ENCODE measurements around the gene FBXO10. TPM values are rescaled to one million over a fixed set of nuclear protein-coding genes. Genes with fewer than 3 reads are reported as not detected.

FBXO10 gene
- total RNA-seq, 2 experiments from 2014 or later: 3.6 to 3.9 TPM

DNA sequence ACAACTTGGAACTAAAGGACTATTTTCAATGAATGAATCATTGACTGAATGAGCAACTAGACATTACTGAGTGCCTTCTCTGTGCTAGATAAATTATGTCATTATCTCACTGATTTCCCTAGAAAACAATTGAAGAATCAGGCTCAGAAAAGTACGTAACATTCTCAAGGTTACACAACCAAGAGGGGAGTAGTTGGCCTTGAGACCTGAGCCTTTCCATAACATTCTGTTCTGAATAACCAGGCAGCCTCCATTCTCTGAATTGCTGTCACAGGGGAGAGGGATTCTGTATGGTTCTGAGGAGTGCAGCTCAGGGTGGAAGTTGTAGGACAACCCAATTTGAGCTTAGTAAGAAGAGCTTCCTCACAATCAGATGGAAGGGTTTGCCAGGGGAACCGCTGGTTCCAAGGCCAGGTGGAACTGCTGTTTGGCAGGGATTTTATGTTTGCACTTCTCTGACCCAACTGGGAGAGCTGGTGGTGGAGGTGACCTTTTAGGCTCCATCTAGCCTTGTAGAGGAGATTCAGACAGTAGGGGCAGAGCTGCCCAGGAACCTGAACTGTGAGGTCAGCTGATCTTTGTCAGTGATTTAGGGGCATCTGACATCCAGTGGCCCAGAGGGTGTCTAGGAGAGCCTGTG, 74.1 kb downstream of the FBXO10 start:
- Mint-ChIP-seq H3K27me3 (no peaks in the 10 kb centered on the region), H3K9me3 (no peaks in the 10 kb centered on the region), H3K4me1 (ENCODE audit: low read depth) (peaks cover 20% of the 10 kb centered on the region), H3K27ac (peak overlapping the region; percentile 36), H3K36me3 (peaks cover 70% of the 10 kb centered on the region), H3K4me3 (no peak overlapping the region)
- ChIA-PET POLR2A (no interaction called here), CTCF (no interaction called here)
- no peak for DNase-seq
- intact Hi-C loops (cut with micrococcal nuclease): no loop called here

DNA sequence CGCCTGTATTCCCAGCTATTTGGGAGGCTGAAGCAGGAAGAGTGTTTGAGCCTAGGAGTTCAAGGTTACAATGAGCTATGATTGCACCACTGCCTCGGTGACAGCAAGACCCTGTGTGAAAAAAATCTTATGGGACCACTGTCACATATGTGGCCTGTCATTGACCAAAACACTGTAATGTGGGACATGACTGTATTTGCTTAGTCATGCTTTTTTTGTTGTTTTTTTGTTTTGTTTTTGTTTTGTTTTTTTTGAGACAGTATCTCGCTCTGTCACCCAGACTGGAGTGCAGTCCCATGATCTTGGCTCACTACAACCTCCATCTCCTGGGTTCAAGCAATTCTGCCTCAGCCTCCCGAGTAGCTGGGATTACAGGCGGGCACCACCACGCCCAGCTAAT, 76.9 kb downstream of the FBXO10 start:
- CTCF ChIA-PET: no interaction called here

DNA sequence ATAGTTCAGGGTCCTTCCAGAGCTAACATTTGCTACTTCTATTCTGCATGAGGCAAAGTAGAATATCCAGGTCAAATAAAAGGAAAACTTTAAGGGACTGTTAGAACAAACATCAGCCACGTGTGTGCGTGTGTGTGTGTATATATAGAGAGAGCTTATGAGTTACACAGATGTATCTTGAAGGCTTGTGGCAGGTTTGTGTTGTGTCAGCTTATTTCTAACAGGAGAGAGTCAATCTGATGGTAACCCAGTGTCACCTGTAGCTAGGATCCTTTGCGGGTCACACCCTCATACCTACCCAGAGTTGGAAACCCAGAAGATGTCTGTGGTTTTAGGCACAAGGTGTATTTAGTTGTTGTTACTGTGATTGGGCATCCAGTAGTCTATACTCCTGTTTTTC, 77.7 kb downstream of the FBXO10 start:
- no peaks in the 10 kb centered on the region for H3K9me3 Mint-ChIP-seq
- ChIA-PET CTCF (no interaction called here), POLR2A (no interaction called here)
- H3K4me3 Mint-ChIP-seq: no peak overlapping the region
- no peak for DNase-seq
- intact Hi-C loops (cut with micrococcal nuclease): no loop called here
- H3K36me3 Mint-ChIP-seq: peaks cover 73% of the 10 kb centered on the region
- H3K4me1 Mint-ChIP-seq (ENCODE audit: low read depth): peaks cover 10% of the 10 kb centered on the region
- H3K27ac Mint-ChIP-seq: no peak overlapping the region
- H3K27me3 Mint-ChIP-seq: no peaks in the 10 kb centered on the region

More for the DNA sequence above, 76.9 kb downstream of the FBXO10 start:
- Mint-ChIP-seq H3K27me3 (no peaks in the 10 kb centered on the region), H3K27ac (no peak overlapping the region), H3K36me3 (peaks cover 76% of the 10 kb centered on the region), H3K4me1 (ENCODE audit: low read depth) (peaks cover 16% of the 10 kb centered on the region), H3K4me3 (no peak overlapping the region), H3K9me3 (no peaks in the 10 kb centered on the region)
- POLR2A ChIA-PET: no interaction called here
- no peak for DNase-seq
- intact Hi-C loops (cut with micrococcal nuclease): no loop called here

DNA sequence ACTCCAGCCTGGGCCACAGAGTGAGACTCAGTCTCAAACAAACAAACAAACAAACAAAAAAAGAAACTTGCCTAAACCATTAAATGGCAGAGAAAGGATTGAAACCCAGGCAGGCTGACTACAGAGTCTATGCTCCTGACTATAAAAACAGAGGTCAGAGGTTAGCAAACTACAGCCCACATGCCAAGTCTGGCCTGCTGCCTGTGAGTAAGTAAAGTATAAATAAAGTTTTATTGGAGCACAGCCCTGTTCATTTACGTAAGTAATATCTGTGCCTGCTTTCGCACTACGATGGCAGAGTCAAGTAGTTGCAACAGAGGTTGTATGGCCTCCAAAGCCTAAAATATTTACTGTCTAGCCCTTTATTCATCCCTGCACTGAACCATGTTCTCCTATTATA, 78.9 kb downstream of the FBXO10 start:
- H3K9me3 Mint-ChIP-seq: no peaks in the 10 kb centered on the region
- H3K4me1 Mint-ChIP-seq (ENCODE audit: low read depth): peaks cover 3% of the 10 kb centered on the region
- no peaks in the 10 kb centered on the region for H3K27me3 Mint-ChIP-seq
- peaks cover 71% of the 10 kb centered on the region for H3K36me3 Mint-ChIP-seq
- DNase-seq: no peak
- POLR2A ChIA-PET: no interaction called here
- no peak overlapping the region for H3K4me3 Mint-ChIP-seq
- H3K27ac Mint-ChIP-seq: no peak overlapping the region
- CTCF ChIA-PET: no interaction called here
- intact Hi-C loops (cut with micrococcal nuclease): no loop called here

- H3K4me3 Mint-ChIP-seq: no peak overlapping the region
- POLR2A ChIA-PET: interaction anchor here (1.4 kb wide), 1 partner anchor 9 kb away, joined by 3 read pairs; no protein-coding TSS in a partner anchor
- no peak for DNase-seq
- intact Hi-C loops (cut with micrococcal nuclease): no loop called here
- CTCF ChIA-PET: interaction anchor here (1.6 kb wide), 1 partner anchor 9 kb away, joined by 4 read pairs; no protein-coding TSS in a partner anchor
- no peaks in the 10 kb centered on the region for H3K9me3 Mint-ChIP-seq
- peaks cover 64% of the 10 kb centered on the region for H3K36me3 Mint-ChIP-seq
- no peak overlapping the region for H3K27ac Mint-ChIP-seq
- H3K27me3 Mint-ChIP-seq: no peaks in the 10 kb centered on the region
- peaks cover 7% of the 10 kb centered on the region for H3K4me1 Mint-ChIP-seq (ENCODE audit: low read depth)
These were observed 80.2 kb downstream of the FBXO10 start for GRCh38 chr9:37496020-37496419.

GRCh38 chr9:37495571-37495970, 80.6 kb downstream of the FBXO10 start:
- Mint-ChIP-seq H3K27ac (no peak overlapping the region), H3K36me3 (peaks cover 64% of the 10 kb centered on the region), H3K4me1 (ENCODE audit: low read depth) (peaks cover 7% of the 10 kb centered on the region), H3K9me3 (no peaks in the 10 kb centered on the region), H3K4me3 (no peak overlapping the region), H3K27me3 (no peaks in the 10 kb centered on the region)
- intact Hi-C loops (cut with micrococcal nuclease): no loop called here
- CTCF ChIA-PET: interaction anchor here (1.6 kb wide), 1 partner anchor 9 kb away, joined by 4 read pairs; no protein-coding TSS in a partner anchor
- POLR2A ChIA-PET: interaction anchor here (0.6 to 1.4 kb wide), 3 partner anchors 8 to 66 kb away, joined by 3 to 4 read pairs (median 3); no protein-coding TSS in a partner anchor
- no peak for DNase-seq

DNA sequence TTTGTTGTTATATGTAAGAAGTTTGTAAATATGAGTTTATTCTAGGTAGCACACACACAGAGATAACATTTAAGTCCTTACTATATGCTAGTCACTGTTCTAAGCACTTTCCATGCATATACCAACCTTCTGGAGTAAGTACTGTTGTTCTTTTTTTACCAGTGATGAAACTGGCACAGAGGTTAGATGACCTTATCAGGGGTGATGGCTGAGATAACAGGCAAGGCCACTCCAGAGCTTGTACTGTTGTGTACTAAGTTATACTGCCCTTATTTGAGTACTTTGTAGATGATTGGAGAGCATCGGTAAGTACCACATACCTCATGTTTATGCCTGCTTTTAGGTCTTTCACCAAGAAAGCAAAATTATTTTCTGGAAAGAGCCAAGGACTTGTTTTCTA, 84.2 kb downstream of the FBXO10 start:
- intact Hi-C loops (cut with micrococcal nuclease): no loop called here
- Mint-ChIP-seq H3K4me1 (ENCODE audit: low read depth) (peaks cover 29% of the 10 kb centered on the region), H3K27me3 (no peaks in the 10 kb centered on the region), H3K36me3 (peaks cover 68% of the 10 kb centered on the region), H3K9me3 (no peaks in the 10 kb centered on the region), H3K4me3 (no peak overlapping the region), H3K27ac (no peak overlapping the region)
- ChIA-PET POLR2A (no interaction called here), CTCF (no interaction called here)
- DNase-seq: no peak

DNA sequence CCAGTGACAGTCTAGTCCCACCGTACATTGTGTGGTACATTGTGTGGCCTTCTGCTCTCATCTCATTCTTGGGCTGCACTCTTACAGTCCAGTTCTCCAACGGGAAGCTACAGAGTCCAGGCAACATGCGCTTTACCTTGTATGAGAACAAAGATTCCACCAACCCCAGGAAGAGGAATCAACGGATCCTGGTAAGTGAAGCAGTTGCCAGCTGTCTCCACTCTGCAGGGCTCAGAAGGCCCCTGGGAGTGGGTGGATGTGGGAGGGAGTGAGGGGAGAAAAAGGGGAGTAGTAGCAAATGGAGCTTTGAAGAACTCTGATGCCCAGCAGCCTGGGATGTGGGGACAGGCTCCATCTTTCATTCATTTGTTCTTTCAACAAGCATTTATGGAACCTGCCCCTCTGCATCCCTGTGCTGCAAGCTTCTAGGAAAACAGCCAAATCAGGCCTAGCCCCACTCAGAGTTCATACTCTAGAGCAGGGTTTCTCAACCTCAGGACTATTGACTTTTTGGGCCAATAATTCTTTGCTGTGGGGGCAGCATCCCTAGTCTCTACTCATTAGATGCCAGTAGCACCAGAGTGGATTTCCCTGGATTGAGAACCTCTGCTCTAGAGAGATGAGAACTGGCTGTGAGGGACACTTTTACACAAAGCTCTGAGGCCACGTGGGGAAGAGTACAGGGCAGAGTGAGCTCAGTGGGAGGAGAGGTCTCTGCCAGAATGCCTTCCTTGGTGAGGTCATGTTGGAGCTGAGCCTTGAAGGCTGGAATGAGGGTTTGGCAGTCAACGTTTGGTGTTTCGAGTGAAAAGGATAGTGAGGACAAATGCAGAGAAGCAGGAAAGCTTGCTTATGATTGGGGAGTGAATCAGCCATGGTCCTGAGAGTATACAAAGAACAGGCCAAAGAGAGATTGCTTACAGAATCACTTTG, 89.3 kb downstream of the FBXO10 start:
- ChIA-PET CTCF (interaction anchor here (0.7 to 2.9 kb wide), 5 partner anchors 8 to 107 kb away, joined by 4 to 12 read pairs (median 4); partner anchors contain the start of gene TOMM5), POLR2A (interaction anchor here (0.9 to 3.5 kb wide), 7 partner anchors 9 to 416 kb away, joined by 3 to 24 read pairs (median 3); partner anchors contain the start of genes TOMM5 and ZBTB5)
- intact Hi-C loops (cut with micrococcal nuclease): loop anchor here (5.0 to 10.0 kb wide), 3 partner anchors 268 to 580 kb away; partner anchors contain the start of genes SHB, SLC25A51 and TRMT10B
- no peaks in the 10 kb centered on the region for H3K9me3 Mint-ChIP-seq
- H3K4me1 Mint-ChIP-seq (ENCODE audit: low read depth): peaks cover 37% of the 10 kb centered on the region
- peak overlapping the region; percentile 88 for H3K4me3 Mint-ChIP-seq
- no peak for DNase-seq
- peak overlapping the region; percentile 91 for H3K27ac Mint-ChIP-seq
- H3K36me3 Mint-ChIP-seq: peaks cover 42% of the 10 kb centered on the region
- H3K27me3 Mint-ChIP-seq: peaks cover under 1% of the 10 kb centered on the region

DNA sequence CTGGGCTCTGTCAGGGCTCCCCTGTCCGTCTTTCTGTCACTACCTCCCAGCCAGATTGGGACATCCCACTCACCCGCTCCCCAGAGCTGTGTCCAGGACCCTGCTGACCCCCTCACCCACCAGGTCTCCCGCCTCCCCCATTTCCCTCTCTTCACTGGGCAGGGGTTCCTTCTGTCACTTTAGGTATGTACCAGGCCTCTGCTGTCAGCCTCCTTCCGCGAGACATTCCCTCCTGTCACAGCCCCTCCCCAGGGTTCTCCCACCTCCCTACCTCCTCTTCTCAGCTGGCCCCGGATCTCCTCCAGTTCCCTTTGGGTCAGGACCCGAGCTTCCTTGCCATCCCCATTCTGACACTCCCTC, 89.9 kb downstream of the FBXO10 start:
- Mint-ChIP-seq H3K27me3 (peaks cover 6% of the 10 kb centered on the region), H3K36me3 (peaks cover 40% of the 10 kb centered on the region), H3K4me1 (ENCODE audit: low read depth) (peaks cover 35% of the 10 kb centered on the region), H3K4me3 (peak overlapping the region; percentile 88), H3K9me3 (no peaks in the 10 kb centered on the region), H3K27ac (peak overlapping the region; percentile 91)
- no peak for DNase-seq
- POLR2A ChIA-PET: interaction anchor here (0.9 to 3.5 kb wide), 6 partner anchors 15 to 417 kb away, joined by 3 to 24 read pairs (median 4); partner anchors contain the start of genes TOMM5 and ZBTB5
- CTCF ChIA-PET: interaction anchor here (1.0 to 2.9 kb wide), 3 partner anchors 75 to 108 kb away, joined by 4 to 12 read pairs (median 5); partner anchors contain the start of gene TOMM5
- intact Hi-C loops (cut with micrococcal nuclease): loop anchor here (5.0 to 10.0 kb wide), 3 partner anchors 269 to 581 kb away; partner anchors contain the start of genes SHB, SLC25A51 and TRMT10B

GRCh38 chr9:37485389-37486255, 90.6 kb downstream of the FBXO10 start, which contains the start of gene POLR1E:
TSS of gene POLR1E (plus strand) at chr9:37485948. CDS start at chr9:37486048, 100 bp downstream.
- Mint-ChIP-seq H3K27ac (peak within 1 kb of the TSS; percentile 91), H3K4me3 (peak within 1 kb of the TSS; percentile 88), H3K27me3 (peaks cover 6% of the 10 kb centered on the region), H3K4me1 (ENCODE audit: low read depth) (peaks cover 35% of the 10 kb centered on the region), H3K36me3 (peaks cover 34% of the 10 kb centered on the region), H3K9me3 (no peaks in the 10 kb centered on the region)
- POLR2A ChIA-PET: interaction anchor here (0.7 to 3.5 kb wide), 7 partner anchors 9 to 417 kb away, joined by 3 to 24 read pairs (median 3); partner anchors contain the start of genes TOMM5 and ZBTB5
- CTCF ChIA-PET: interaction anchor here (1.0 to 2.9 kb wide), 3 partner anchors 74 to 109 kb away, joined by 4 to 12 read pairs (median 5); partner anchors contain the start of gene TOMM5
- intact Hi-C loops (cut with micrococcal nuclease): loop anchor here (1.0 to 10.0 kb wide), 8 partner anchors 20 to 582 kb away; partner anchors contain the start of genes EXOSC3, SHB, SLC25A51 and TOMM5
- DNase-seq: peak; percentile 97

- no peaks in the 10 kb centered on the region for H3K36me3 Mint-ChIP-seq
- CTCF ChIA-PET: interaction anchor here (0.9 to 1.7 kb wide), 4 partner anchors 11 to 114 kb away, joined by 3 to 6 read pairs (median 3); partner anchors contain the start of gene ZBTB5
- intact Hi-C loops (cut with micrococcal nuclease): loop anchor here (10.0 kb wide), 1 partner anchor 274 kb away; the partner anchor contains the start of gene TRMT10B
These were observed 95.4 kb downstream of the FBXO10 start for GRCh38 chr9:37480759-37481158.

More at GRCh38 chr9:37480759-37481158, 95.4 kb downstream of the FBXO10 start:
- peaks cover 32% of the 10 kb centered on the region for H3K27me3 Mint-ChIP-seq
- H3K27ac Mint-ChIP-seq: no peak overlapping the region
- H3K9me3 Mint-ChIP-seq: no peaks in the 10 kb centered on the region
- peaks cover 9% of the 10 kb centered on the region for H3K4me1 Mint-ChIP-seq (ENCODE audit: low read depth)
- POLR2A ChIA-PET: no interaction called here
- no peak for DNase-seq
- no peak overlapping the region for H3K4me3 Mint-ChIP-seq
